SK-N-SH (cell line): Measurements from ENCODE around the gene TP73. TPM values are rescaled to one million over a fixed set of nuclear protein-coding genes. Genes with fewer than 3 reads are reported as not detected.

Experiments
- CTCF ChIA-PET: fragments of 300-600, 350-600 bp; formaldehyde crosslinking; extraction: SDS; loops from one replicate; lab custom pipeline; 2021; lab: Yijun Ruan, JAX
- POLR2A ChIA-PET: fragments of 350-600 bp; sonication (Branson Sonifier 250); formaldehyde crosslinking; extraction: SDS; loops from one replicate; lab custom pipeline; 2020; ENCODE audit warnings: antibody characterized with exemption, inconsistent platforms; lab: Yijun Ruan, JAX
- DNase-seq: peaks from one replicate; pipeline ENCODE4 v3.0.0; 2012
- H2AFZ ChIP-seq: fragments of 200-600 bp; sonication (generic); 2 replicates; pipeline ENCODE4 v1.8.1; 2016; ENCODE audit warnings: antibody characterized with exemption, mild to moderate bottlenecking, low read depth
- H3F3A ChIP-seq: fragments of 200-600 bp; sonication (generic); replicated peaks from 2 replicates; pipeline ENCODE3; 2016; ENCODE audit warnings: antibody characterized with exemption, mild to moderate bottlenecking; ENCODE audit not compliant: insufficient read depth
- H3K27ac ChIP-seq, 2 experiments: fragments of 200-500 bp in 1 of 2; fragments of 200-600 bp in 1 of 2; sonication (Bioruptor generic) in 1 of 2; sonication (generic), shearing (Covaris generic) in 1 of 2; 2 replicates each; pipeline versions ENCODE4 v1.5.1 to v1.6.1; 2014 to 2016; ENCODE audit warnings: low read depth in 2 of 2, inconsistent platforms in 1 of 2, low read length in 1 of 2, mild to moderate bottlenecking in 1 of 2, mixed read lengths in 1 of 2
- H3K27me3 ChIP-seq: fragments of 200-600 bp; sonication (generic), shearing (Covaris generic); 2 replicates; pipeline ENCODE4 v1.6.1; 2016; ENCODE audit warnings: mixed run types; ENCODE audit not compliant: insufficient read depth
- H3K36me3 ChIP-seq, 2 experiments: fragments of 200-500 bp in 1 of 2; fragments of 200-600 bp in 1 of 2; sonication (Bioruptor generic) in 1 of 2; sonication (generic) in 1 of 2; replicated peaks in 1 of 2; 2 replicates each; pipeline versions ENCODE3 to v1.5.1; 2014 to 2016; ENCODE audit warnings: low read length in 1 of 2, mild to moderate bottlenecking in 1 of 2; ENCODE audit not compliant: insufficient read depth in 2 of 2, control insufficient read depth in 1 of 2
- H3K4me1 ChIP-seq, 2 experiments: fragments of 200-500 bp in 1 of 2; fragments of 200-600 bp in 1 of 2; sonication (Bioruptor generic) in 1 of 2; sonication (generic), shearing (Covaris generic) in 1 of 2; 2 replicates each; pipeline versions ENCODE4 v1.5.1 to v1.6.1; 2014 to 2016; ENCODE audit warnings: low read depth in 1 of 2, low read length in 1 of 2, mixed run types in 1 of 2; ENCODE audit not compliant: insufficient read depth in 2 of 2, control insufficient read depth in 1 of 2
- H3K4me2 ChIP-seq: fragments of 200-600 bp; sonication (generic), shearing (Covaris generic); 2 replicates; pipeline ENCODE4 v1.6.1; 2017; ENCODE audit warnings: mixed run types
- H3K4me3 ChIP-seq, 2 experiments: fragments of 200-500 bp in 1 of 2; fragments of 200-600 bp in 1 of 2; sonication (Bioruptor generic) in 1 of 2; sonication (generic), shearing (Covaris generic) in 1 of 2; 2 replicates each; pipeline versions ENCODE4 v1.5.1 to v1.8.1; 2014 to 2016; ENCODE audit warnings: low read depth in 2 of 2, inconsistent platforms in 1 of 2, low read length in 1 of 2, mild to moderate bottlenecking in 1 of 2, mixed read lengths in 1 of 2, moderate library complexity in 1 of 2
- H3K79me2 ChIP-seq: fragments of 200-600 bp; sonication (generic); 2 replicates; pipeline ENCODE4 v1.8.1; 2017; ENCODE audit warnings: mild to moderate bottlenecking; ENCODE audit not compliant: insufficient read depth
- H3K9ac ChIP-seq: fragments of 200-600 bp; sonication (generic); 2 replicates; pipeline ENCODE4 v1.6.1; 2017; ENCODE audit warnings: mixed run types
- H3K9me2 ChIP-seq: fragments of 200-600 bp; sonication (generic); 2 replicates; pipeline ENCODE4 v1.6.1; 2017; ENCODE audit warnings: mixed run types
- H3K9me3 ChIP-seq: fragments of 200-600 bp; sonication (generic); 2 replicates; pipeline ENCODE4 v1.6.1; 2017; ENCODE audit warnings: mixed run types, mild to moderate bottlenecking, moderate library complexity
- H4K20me1 ChIP-seq: fragments of 200-600 bp; sonication (generic); 2 replicates; pipeline ENCODE4 v1.6.1; 2017; ENCODE audit warnings: mild to moderate bottlenecking, mixed run types; ENCODE audit not compliant: insufficient read depth
- CHD2 ChIP-seq: fragments of 150-350 bp; IDR thresholded peaks from 2 replicates; pipeline ENCODE4 v1.6.1; 2018; ENCODE audit warnings: low read length; ENCODE audit not compliant: partially characterized antibody
- ELF1 ChIP-seq: IDR thresholded peaks from 2 replicates; pipeline ENCODE4 v1.4.0; 2012
- FOXJ3 ChIP-seq: sonication (generic); formaldehyde crosslinking; IDR thresholded peaks from 2 replicates; pipeline ENCODE4 v1.5.1; 2020; ENCODE audit warnings: mild to moderate bottlenecking, missing genetic modification reagents
- FOXM1 ChIP-seq: IDR thresholded peaks from 2 replicates; pipeline ENCODE4 v1.4.0; 2012; ENCODE audit warnings: low read depth, mild to moderate bottlenecking
- GABPA ChIP-seq: IDR thresholded peaks from 2 replicates; pipeline ENCODE4 v1.4.0; 2012; ENCODE audit warnings: low read depth, mild to moderate bottlenecking
- MEF2A ChIP-seq: IDR thresholded peaks from 2 replicates; pipeline ENCODE4 v1.4.0; 2012; ENCODE audit warnings: low read depth, borderline replicate concordance
- MXI1 ChIP-seq: IDR thresholded peaks from 2 replicates; pipeline ENCODE4 v1.6.1; 2012; ENCODE audit warnings: mild to moderate bottlenecking, low read depth, low read length, improper control_type of control experiment
- NFIC ChIP-seq: IDR thresholded peaks from 2 replicates; pipeline ENCODE4 v1.4.0; 2012; ENCODE audit warnings: borderline replicate concordance
- POLR2AphosphoS5 ChIP-seq: IDR thresholded peaks from 2 replicates; pipeline ENCODE4 v1.6.1; 2012; ENCODE audit warnings: low read depth, low read length
- RFX5 ChIP-seq: IDR thresholded peaks from 2 replicates; pipeline ENCODE4 v1.6.1; 2012; ENCODE audit warnings: mild to moderate bottlenecking, improper control_type of control experiment, low read length
- SMC3 ChIP-seq: IDR thresholded peaks from 2 replicates; pipeline ENCODE4 v1.6.1; 2012; ENCODE audit warnings: low read depth, low read length, improper control_type of control experiment
- TAF1 ChIP-seq: IDR thresholded peaks from 2 replicates; pipeline ENCODE4 v1.6.1; 2012; ENCODE audit warnings: low read depth, mild to moderate bottlenecking, low read length, moderate library complexity, borderline replicate concordance
- TCF12 ChIP-seq: IDR thresholded peaks from 2 replicates; pipeline ENCODE4 v1.4.0; 2012
- YY1 ChIP-seq: IDR thresholded peaks from 2 replicates; pipeline ENCODE4 v1.4.0; 2012; ENCODE audit warnings: low read depth, mild to moderate bottlenecking
- WGBS: methylation state at CpG from one replicate; pipeline ENCODE4 v1.1.6; 2017; ENCODE audit warnings: low lambda C conversion rate; 5-methylcytosine and 5-hydroxymethylcytosine counted together
- polyA plus RNA-seq, 3 experiments: library from polyadenylated mRNA; depleted of rRNA; stranded (reverse); fragments of >200 nt; gene quantifications; 2 replicates each; pipeline ENCODE4 v1.2.3, GENCODE V29; 2012
- TF ChIP-seq, protein P1 (sequence below): IDR thresholded peaks from 2 replicates; pipeline ENCODE4; 2012
- TF ChIP-seq, protein P2 (sequence below): IDR thresholded peaks from 2 replicates; pipeline ENCODE4 v1.4.0; 2012; ENCODE audit warnings: low read depth
- TF ChIP-seq, protein P3 (sequence below): IDR thresholded peaks from 2 replicates; pipeline ENCODE4 v1.6.1; 2012; ENCODE audit warnings: mild to moderate bottlenecking, low read depth, low read length, moderate library complexity
- TF ChIP-seq, protein P4 (sequence below): fragments of 150-350 bp; IDR thresholded peaks from 2 replicates; pipeline ENCODE4 v1.6.1; 2016; ENCODE audit warnings: mild to moderate bottlenecking, low read depth, low read length

The TP73 gene
- polyA plus RNA-seq, 1 of the 3 experiments (the other 2 are of a cell fraction), result 0.64 TPM

DNA sequence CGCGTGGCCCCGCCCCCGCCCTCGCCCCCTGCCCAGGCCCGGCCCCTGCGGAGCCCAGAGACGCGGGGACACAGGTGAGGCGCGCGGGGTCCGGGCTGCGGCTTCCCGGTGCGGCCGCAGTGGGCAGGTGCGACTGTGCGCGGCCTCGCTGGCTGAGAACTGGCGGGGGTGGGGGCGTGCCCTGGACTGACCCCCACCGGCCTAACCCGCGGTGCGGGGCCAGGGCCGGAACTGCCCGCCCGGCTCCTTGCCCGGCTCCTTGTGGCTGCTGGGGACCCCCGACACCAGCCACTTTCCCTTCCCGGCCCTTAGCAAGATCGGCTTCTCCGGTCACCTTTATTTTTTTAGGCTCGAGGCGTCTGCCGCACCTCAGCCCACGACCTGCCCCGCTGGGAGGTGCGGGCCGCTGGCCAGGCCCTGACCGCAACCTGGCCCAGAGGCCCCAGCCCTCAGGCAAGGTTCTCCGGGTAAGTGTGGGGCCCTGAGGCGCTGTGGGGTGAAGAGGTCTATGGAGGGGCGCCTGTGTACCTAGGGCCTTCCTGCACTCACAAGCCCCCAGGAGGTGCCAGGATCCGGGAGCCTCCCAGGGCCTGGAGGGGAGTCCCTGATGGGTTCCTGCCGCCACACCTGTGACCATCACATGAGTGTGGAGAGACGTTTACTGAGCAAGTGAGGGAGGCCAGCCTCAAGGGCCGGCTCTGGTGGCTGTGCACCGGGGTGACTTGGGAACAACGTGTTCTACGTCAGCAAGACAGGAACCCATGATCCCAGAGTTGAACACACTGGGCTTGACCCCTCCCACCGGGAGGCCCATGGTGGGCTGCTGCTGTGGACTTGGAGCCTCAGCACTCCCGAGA is 120.6 kb downstream of the TP73 start, which contains the start of gene SMIM1:
TSS of gene SMIM1 (plus strand) at position 35 of the 857 bp plus-strand sequence. CDS start 2,625 bp downstream, outside the sequence.
- H3K4me3 ChIP-seq, result peak within 1 kb of the TSS; percentile 61 to 68
- H4K20me1 ChIP-seq, result no peaks in the 10 kb centered on the region
- CTCF ChIA-PET, result interaction anchor here (0.9 to 1.7 kb wide), 2 partner anchors 24 to 48 kb away, joined by 3 to 4 read pairs; partner anchors contain the start of gene LRRC47
- POLR2A ChIA-PET, result interaction anchor here (1.4 kb wide), 1 partner anchor 24 kb away, joined by 9 read pairs; the partner anchor contains the start of gene LRRC47
- no peaks in the 10 kb centered on the region for H3K9me3 ChIP-seq
- H3K4me2 ChIP-seq, result peak within 1 kb of the TSS; percentile 81
- no peaks in the 10 kb centered on the region for H3K36me3 ChIP-seq
- peaks cover 5% of the 10 kb centered on the region for H3F3A ChIP-seq
- no peak for DNase-seq
- H3K79me2 ChIP-seq, result no peaks in the 10 kb centered on the region
- no peaks in the 10 kb centered on the region for H3K27me3 ChIP-seq
- peak within 1 kb of the TSS in 1 of 2 experiments; percentile 92; a peak in 2 of 4 replicates for H3K27ac ChIP-seq
- TF ChIP-seq POLR2AphosphoS5 (no peak), MEF2A (no peak), GABPA (no peak), CHD2 (no peak), TAF1 (no peak), MXI1 (no peak), RFX5 (no peak), YY1 (no peak), SMC3 (no peak), FOXJ3 (CRISPR knock-in tag) (no peak), NFIC (no peak), FOXM1 (no peak), TCF12 (no peak), ELF1 (no peak)
- TF ChIP-seq, protein P1, sequence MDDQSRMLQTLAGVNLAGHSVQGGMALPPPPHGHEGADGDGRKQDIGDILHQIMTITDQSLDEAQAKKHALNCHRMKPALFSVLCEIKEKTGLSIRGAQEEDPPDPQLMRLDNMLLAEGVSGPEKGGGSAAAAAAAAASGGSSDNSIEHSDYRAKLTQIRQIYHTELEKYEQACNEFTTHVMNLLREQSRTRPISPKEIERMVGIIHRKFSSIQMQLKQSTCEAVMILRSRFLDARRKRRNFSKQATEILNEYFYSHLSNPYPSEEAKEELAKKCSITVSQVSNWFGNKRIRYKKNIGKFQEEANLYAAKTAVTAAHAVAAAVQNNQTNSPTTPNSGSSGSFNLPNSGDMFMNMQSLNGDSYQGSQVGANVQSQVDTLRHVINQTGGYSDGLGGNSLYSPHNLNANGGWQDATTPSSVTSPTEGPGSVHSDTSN, result no peak
- TF ChIP-seq, protein P2, sequence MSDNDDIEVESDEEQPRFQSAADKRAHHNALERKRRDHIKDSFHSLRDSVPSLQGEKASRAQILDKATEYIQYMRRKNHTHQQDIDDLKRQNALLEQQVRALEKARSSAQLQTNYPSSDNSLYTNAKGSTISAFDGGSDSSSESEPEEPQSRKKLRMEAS, result no peak
- TF ChIP-seq, protein P3, sequence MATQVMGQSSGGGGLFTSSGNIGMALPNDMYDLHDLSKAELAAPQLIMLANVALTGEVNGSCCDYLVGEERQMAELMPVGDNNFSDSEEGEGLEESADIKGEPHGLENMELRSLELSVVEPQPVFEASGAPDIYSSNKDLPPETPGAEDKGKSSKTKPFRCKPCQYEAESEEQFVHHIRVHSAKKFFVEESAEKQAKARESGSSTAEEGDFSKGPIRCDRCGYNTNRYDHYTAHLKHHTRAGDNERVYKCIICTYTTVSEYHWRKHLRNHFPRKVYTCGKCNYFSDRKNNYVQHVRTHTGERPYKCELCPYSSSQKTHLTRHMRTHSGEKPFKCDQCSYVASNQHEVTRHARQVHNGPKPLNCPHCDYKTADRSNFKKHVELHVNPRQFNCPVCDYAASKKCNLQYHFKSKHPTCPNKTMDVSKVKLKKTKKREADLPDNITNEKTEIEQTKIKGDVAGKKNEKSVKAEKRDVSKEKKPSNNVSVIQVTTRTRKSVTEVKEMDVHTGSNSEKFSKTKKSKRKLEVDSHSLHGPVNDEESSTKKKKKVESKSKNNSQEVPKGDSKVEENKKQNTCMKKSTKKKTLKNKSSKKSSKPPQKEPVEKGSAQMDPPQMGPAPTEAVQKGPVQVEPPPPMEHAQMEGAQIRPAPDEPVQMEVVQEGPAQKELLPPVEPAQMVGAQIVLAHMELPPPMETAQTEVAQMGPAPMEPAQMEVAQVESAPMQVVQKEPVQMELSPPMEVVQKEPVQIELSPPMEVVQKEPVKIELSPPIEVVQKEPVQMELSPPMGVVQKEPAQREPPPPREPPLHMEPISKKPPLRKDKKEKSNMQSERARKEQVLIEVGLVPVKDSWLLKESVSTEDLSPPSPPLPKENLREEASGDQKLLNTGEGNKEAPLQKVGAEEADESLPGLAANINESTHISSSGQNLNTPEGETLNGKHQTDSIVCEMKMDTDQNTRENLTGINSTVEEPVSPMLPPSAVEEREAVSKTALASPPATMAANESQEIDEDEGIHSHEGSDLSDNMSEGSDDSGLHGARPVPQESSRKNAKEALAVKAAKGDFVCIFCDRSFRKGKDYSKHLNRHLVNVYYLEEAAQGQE, result no peak
- TF ChIP-seq, protein P4, sequence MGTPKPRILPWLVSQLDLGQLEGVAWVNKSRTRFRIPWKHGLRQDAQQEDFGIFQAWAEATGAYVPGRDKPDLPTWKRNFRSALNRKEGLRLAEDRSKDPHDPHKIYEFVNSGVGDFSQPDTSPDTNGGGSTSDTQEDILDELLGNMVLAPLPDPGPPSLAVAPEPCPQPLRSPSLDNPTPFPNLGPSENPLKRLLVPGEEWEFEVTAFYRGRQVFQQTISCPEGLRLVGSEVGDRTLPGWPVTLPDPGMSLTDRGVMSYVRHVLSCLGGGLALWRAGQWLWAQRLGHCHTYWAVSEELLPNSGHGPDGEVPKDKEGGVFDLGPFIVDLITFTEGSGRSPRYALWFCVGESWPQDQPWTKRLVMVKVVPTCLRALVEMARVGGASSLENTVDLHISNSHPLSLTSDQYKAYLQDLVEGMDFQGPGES, result no peak
- no peaks in the 10 kb centered on the region for H3K9me2 ChIP-seq
- 76% methylated on average over 13 of the region's 55 CpGs for WGBS
- H2AFZ ChIP-seq, result no peak within 1 kb of the TSS
- peak within 1 kb of the TSS; percentile 54; the same call in 1 of the 2 replicates for H3K9ac ChIP-seq
- peaks cover 0 to 58% of the 10 kb centered on the region in 2 experiments; a peak in 1 of 4 replicates for H3K4me1 ChIP-seq
